Measurements from ENCODE around the gene GCDH.
"Not testable (repeated sequence)": the region's sequence is repeated elsewhere in the genome, so short reads cannot be mapped to it uniquely, and the experiment has no call there.

GCDH gene

GRCh38 chr19:12912571-12912970 lies 21.6 kb downstream of the GCDH start:
- H3K27me3 Mint-ChIP-seq = no peaks in the 10 kb centered on the region
- H3K4me3 Mint-ChIP-seq = no peak overlapping the region
- intact Hi-C loops (cut with micrococcal nuclease) = no loop called here
- peaks cover 24% of the 10 kb centered on the region for H3K4me1 Mint-ChIP-seq (ENCODE audit: low read depth)
- no peaks in the 10 kb centered on the region for H3K9me3 Mint-ChIP-seq
- H3K36me3 Mint-ChIP-seq (ENCODE audit: low read depth) = no peaks in the 10 kb centered on the region
- H3K27ac Mint-ChIP-seq = peak overlapping the region; percentile 56

GRCh38 chr19:12913011-12913561 lies 22.1 kb downstream of the GCDH start:
- H3K27me3 Mint-ChIP-seq = no peaks in the 10 kb centered on the region
- no peak overlapping the region for H3K4me3 Mint-ChIP-seq
- H3K9me3 Mint-ChIP-seq = no peaks in the 10 kb centered on the region
- peak overlapping the region; percentile 56 for H3K27ac Mint-ChIP-seq
- intact Hi-C loops (cut with micrococcal nuclease) = no loop called here
- H3K36me3 Mint-ChIP-seq (ENCODE audit: low read depth) = no peaks in the 10 kb centered on the region
- peaks cover 27% of the 10 kb centered on the region for H3K4me1 Mint-ChIP-seq (ENCODE audit: low read depth)

GRCh38 chr19:12913851-12914690 lies 23.1 kb downstream of the GCDH start:
- no peaks in the 10 kb centered on the region for H3K27me3 Mint-ChIP-seq
- H3K9me3 Mint-ChIP-seq = no peaks in the 10 kb centered on the region
- H3K4me1 Mint-ChIP-seq (ENCODE audit: low read depth) = peaks cover 37% of the 10 kb centered on the region
- no peak overlapping the region for H3K4me3 Mint-ChIP-seq
- intact Hi-C loops (cut with micrococcal nuclease) = no loop called here
- H3K36me3 Mint-ChIP-seq (ENCODE audit: low read depth) = no peaks in the 10 kb centered on the region
- H3K27ac Mint-ChIP-seq = peak overlapping the region; percentile 71

- H3K9me3 Mint-ChIP-seq; H3K36me3 Mint-ChIP-seq (ENCODE audit: low read depth); intact Hi-C loops (cut with micrococcal nuclease); H3K27ac Mint-ChIP-seq; H3K4me3 Mint-ChIP-seq; H3K27me3 Mint-ChIP-seq: not testable (repeated sequence)
- H3K4me1 Mint-ChIP-seq (ENCODE audit: low read depth) = peaks cover 41% of the 10 kb centered on the region
These were observed 24.9 kb downstream of the GCDH start for GRCh38 chr19:12915860-12916259.

- H3K9me3 Mint-ChIP-seq = no peaks in the 10 kb centered on the region
- H3K4me3 Mint-ChIP-seq = peak overlapping the region; percentile 38
- peak overlapping the region; percentile 83 for H3K27ac Mint-ChIP-seq
- peaks cover 22% of the 10 kb centered on the region for H3K36me3 Mint-ChIP-seq (ENCODE audit: low read depth)
- intact Hi-C loops (cut with micrococcal nuclease) = loop anchor here (2.0 kb wide), 1 partner anchor 15 kb away; the partner anchor contains the start of gene FARSA
- no peaks in the 10 kb centered on the region for H3K27me3 Mint-ChIP-seq
- peaks cover 30% of the 10 kb centered on the region for H3K4me1 Mint-ChIP-seq (ENCODE audit: low read depth)
These were observed 27.3 kb downstream of the GCDH start for GRCh38 chr19:12918253-12918652.

GRCh38 chr19:12921047-12921446 lies 30.1 kb downstream of the GCDH start:
- Mint-ChIP-seq H3K4me3 (no peak overlapping the region), H3K27ac (peak overlapping the region; percentile 83), H3K36me3 (ENCODE audit: low read depth) (peaks cover 50% of the 10 kb centered on the region), H3K27me3 (no peaks in the 10 kb centered on the region), H3K4me1 (ENCODE audit: low read depth) (peaks cover 17% of the 10 kb centered on the region), H3K9me3 (no peaks in the 10 kb centered on the region)
- intact Hi-C loops (cut with micrococcal nuclease) = no loop called here

GRCh38 chr19:12922959-12923358 lies 32.0 kb downstream of the GCDH start:
- Mint-ChIP-seq H3K27me3 (no peaks in the 10 kb centered on the region), H3K9me3 (no peaks in the 10 kb centered on the region), H3K4me3 (no peak overlapping the region), H3K36me3 (ENCODE audit: low read depth) (peaks cover 69% of the 10 kb centered on the region), H3K4me1 (ENCODE audit: low read depth) (peaks cover 16% of the 10 kb centered on the region), H3K27ac (no peak overlapping the region)
- intact Hi-C loops (cut with micrococcal nuclease) = no loop called here

GRCh38 chr19:12924621-12925310 lies 33.8 kb downstream of the GCDH start:
- no peaks in the 10 kb centered on the region for H3K4me1 Mint-ChIP-seq (ENCODE audit: low read depth)
- H3K4me3 Mint-ChIP-seq = no peak overlapping the region
- intact Hi-C loops (cut with micrococcal nuclease) = no loop called here
- no peak overlapping the region for H3K27ac Mint-ChIP-seq
- no peaks in the 10 kb centered on the region for H3K9me3 Mint-ChIP-seq
- H3K36me3 Mint-ChIP-seq (ENCODE audit: low read depth) = peaks cover 87% of the 10 kb centered on the region
- H3K27me3 Mint-ChIP-seq = no peaks in the 10 kb centered on the region

- intact Hi-C loops (cut with micrococcal nuclease) = no loop called here
- Mint-ChIP-seq H3K27me3 (no peaks in the 10 kb centered on the region), H3K4me1 (ENCODE audit: low read depth) (peaks cover 34% of the 10 kb centered on the region), H3K9me3 (no peaks in the 10 kb centered on the region), H3K4me3 (no peak overlapping the region), H3K27ac (no peak overlapping the region), H3K36me3 (ENCODE audit: low read depth) (peaks cover 74% of the 10 kb centered on the region)
These were observed 39.2 kb downstream of the GCDH start for GRCh38 chr19:12930002-12930645.

GRCh38 chr19:12932392-12933286 lies 41.7 kb downstream of the GCDH start:
- Mint-ChIP-seq H3K36me3 (ENCODE audit: low read depth) (peaks cover 49% of the 10 kb centered on the region), H3K4me1 (ENCODE audit: low read depth) (peaks cover 47% of the 10 kb centered on the region), H3K27me3 (no peaks in the 10 kb centered on the region), H3K9me3 (no peaks in the 10 kb centered on the region), H3K27ac (peak overlapping the region; percentile 93), H3K4me3 (peak overlapping the region; percentile 96)
- intact Hi-C loops (cut with micrococcal nuclease) = loop anchor here (2.0 kb wide), 1 partner anchor 14 kb away; the partner anchor contains the start of gene SYCE2

GRCh38 chr19:12933287-12934072 lies 42.5 kb downstream of the GCDH start, which contains the start of gene FARSA:
Gene FARSA, minus strand, starts transcription at chr19:12933711. Its CDS starts 15 bp downstream, at chr19:12933696.
- peak within 1 kb of the TSS; percentile 96 for H3K4me3 Mint-ChIP-seq
- intact Hi-C loops (cut with micrococcal nuclease) = loop anchor here (2.0 kb wide), 1 partner anchor 15 kb away; the partner anchor contains the start of gene SYCE2
- H3K4me1 Mint-ChIP-seq (ENCODE audit: low read depth) = peaks cover 51% of the 10 kb centered on the region
- no peaks in the 10 kb centered on the region for H3K9me3 Mint-ChIP-seq
- H3K36me3 Mint-ChIP-seq (ENCODE audit: low read depth) = peaks cover 43% of the 10 kb centered on the region
- no peaks in the 10 kb centered on the region for H3K27me3 Mint-ChIP-seq
- peak within 1 kb of the TSS; percentile 93 for H3K27ac Mint-ChIP-seq

- no peak overlapping the region for H3K4me3 Mint-ChIP-seq
- H3K9me3 Mint-ChIP-seq = no peaks in the 10 kb centered on the region
- no peak overlapping the region for H3K27ac Mint-ChIP-seq
- H3K36me3 Mint-ChIP-seq (ENCODE audit: low read depth) = peaks cover 43% of the 10 kb centered on the region
- H3K27me3 Mint-ChIP-seq = no peaks in the 10 kb centered on the region
- peaks cover 59% of the 10 kb centered on the region for H3K4me1 Mint-ChIP-seq (ENCODE audit: low read depth)
- intact Hi-C loops (cut with micrococcal nuclease) = no loop called here
These were observed 44.1 kb downstream of the GCDH start for GRCh38 chr19:12935071-12935470.

All from dendritic cell treated with granulocyte-macrophage colony-stimulating factor and Interleukin-4, amounts not matched to agents 40 ng/mL and 50 ng/mL, for 4 days (primary cell).